ENCODE data around the gene SPDYE16. TPM values are rescaled to one million over a fixed set of nuclear protein-coding genes. Genes with fewer than 3 reads are reported as not detected.
"Not testable (repeated sequence)": the region's sequence is repeated elsewhere in the genome, so short reads cannot be mapped to it uniquely, and the experiment has no call there.

The SPDYE16 gene
- total and polyA plus RNA-seq, 8 donors: 0.26 to 6.4 (median 4.9) TPM; not detected in 1

DNA sequence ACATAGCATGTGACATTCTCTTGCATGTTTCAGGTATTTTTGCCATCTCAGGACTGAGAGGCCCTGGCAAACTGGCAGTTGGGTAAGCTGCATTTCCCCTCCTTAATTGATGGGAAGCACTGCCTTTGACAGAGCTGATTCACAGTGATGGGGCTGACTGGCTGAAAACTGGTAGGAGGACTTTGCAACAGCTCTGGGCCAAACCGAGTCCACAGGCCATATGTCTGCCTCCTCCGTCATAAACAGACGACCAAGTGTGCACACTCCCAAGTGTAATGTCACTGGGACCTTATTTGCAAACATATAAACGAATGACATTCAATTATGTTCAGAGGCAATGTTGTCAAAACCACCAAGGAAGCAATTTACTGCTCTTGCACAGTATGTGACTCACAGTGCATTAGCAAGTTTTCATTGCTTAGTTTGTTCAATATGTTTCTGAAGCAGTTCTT is 27.3 kb upstream of the SPDYE16 start:
- H3K4me3 ChIP-seq; H3K9me3 ChIP-seq; DNase-seq; H3K27me3 ChIP-seq; intact Hi-C loops (cut with DNase I); H3K4me1 ChIP-seq; H3K36me3 ChIP-seq: not testable (repeated sequence)
- ATAC-seq: peak; percentile 54
- H3K27ac ChIP-seq: peak overlapping the region in 1 of 2 donors; percentile 66

DNA sequence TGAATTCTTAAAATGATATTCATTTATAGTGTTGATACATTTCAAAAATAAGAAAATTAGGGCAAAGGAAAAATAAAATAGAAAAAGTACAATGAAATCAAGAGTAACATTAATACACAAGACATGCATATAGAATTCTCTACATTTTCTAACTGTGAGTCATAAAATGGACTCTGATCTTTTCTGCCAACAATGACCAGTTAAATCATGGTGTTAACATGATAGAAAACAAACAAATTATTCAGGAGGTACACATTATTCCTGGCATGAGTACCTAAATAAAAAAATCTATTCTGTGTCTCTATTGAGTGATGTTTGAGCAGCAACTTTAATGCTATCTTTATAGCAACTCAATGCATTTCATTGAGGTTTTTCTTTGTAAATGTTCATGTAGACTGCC is 25.6 kb upstream of the SPDYE16 start:
- H3K27ac ChIP-seq; ATAC-seq; H3K4me3 ChIP-seq; H3K36me3 ChIP-seq; H3K4me1 ChIP-seq; DNase-seq; intact Hi-C loops (cut with DNase I); H3K9me3 ChIP-seq; H3K27me3 ChIP-seq: not testable (repeated sequence)

DNA sequence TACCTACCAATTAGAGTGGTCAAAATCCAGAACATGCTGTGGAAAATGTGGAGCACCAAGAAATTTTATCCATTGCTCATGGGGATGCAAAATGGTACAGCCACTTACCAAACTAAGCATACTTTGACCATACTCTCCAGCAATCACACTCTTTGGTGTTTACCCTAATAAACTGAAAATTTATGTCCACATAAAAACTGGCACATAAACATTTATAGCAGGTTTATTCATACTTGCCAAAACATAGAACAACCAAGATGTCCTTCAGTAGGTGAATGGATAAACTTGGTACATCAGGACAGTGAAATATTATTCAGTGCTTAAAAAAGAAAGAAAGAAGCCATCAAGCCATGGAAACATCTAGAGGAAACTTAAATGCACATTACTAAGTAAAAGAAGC is 24.7 kb upstream of the SPDYE16 start:
- intact Hi-C loops (cut with DNase I); H3K27me3 ChIP-seq; H3K36me3 ChIP-seq; H3K9me3 ChIP-seq; H3K27ac ChIP-seq; H3K4me3 ChIP-seq; DNase-seq; H3K4me1 ChIP-seq; ATAC-seq: not testable (repeated sequence)

DNA sequence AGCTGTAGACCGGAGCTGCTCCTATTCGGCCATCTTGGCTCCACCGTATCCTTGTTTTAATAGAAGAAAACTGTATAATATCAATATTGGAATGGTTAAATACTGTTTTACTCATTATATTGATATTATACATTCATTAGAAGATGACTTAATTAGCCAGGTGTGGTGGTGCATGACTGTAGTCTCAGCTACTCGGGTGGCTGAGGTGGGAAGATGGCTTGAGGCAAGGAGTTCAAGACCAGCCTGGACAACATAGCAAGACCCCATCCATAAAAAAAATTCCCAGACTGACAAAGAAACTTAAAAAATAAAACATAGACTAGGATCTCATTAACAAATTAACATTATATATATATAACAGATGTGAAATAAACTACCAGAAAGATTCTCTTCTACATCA is 24.2 kb upstream of the SPDYE16 start:
- H3K9me3 ChIP-seq; H3K36me3 ChIP-seq; intact Hi-C loops (cut with DNase I); DNase-seq; ATAC-seq; H3K27me3 ChIP-seq; H3K4me3 ChIP-seq; H3K27ac ChIP-seq; H3K4me1 ChIP-seq: not testable (repeated sequence)

DNA sequence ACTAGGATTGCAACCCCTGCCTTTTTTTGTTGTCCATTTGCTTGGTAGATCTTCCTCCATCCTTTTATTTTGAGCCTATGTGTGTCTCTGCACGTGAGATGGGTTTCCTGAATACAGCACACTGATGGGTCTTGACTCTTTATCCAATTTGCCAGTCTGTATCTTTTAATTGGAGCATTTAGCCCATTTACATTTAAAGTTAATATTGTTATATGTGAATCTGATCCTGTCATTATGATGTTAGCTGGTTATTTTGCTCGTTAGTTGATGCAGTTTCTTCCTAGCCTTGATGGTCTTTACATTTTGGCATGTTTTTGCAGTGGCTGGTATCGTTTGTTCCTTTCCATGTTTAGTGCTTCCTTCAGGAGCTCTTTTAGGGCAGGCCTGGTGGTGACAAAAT is 21.9 kb upstream of the SPDYE16 start:
- intact Hi-C loops (cut with DNase I); H3K9me3 ChIP-seq; H3K36me3 ChIP-seq; DNase-seq; H3K27me3 ChIP-seq; H3K27ac ChIP-seq; ATAC-seq; H3K4me3 ChIP-seq; H3K4me1 ChIP-seq: not testable (repeated sequence)

DNA sequence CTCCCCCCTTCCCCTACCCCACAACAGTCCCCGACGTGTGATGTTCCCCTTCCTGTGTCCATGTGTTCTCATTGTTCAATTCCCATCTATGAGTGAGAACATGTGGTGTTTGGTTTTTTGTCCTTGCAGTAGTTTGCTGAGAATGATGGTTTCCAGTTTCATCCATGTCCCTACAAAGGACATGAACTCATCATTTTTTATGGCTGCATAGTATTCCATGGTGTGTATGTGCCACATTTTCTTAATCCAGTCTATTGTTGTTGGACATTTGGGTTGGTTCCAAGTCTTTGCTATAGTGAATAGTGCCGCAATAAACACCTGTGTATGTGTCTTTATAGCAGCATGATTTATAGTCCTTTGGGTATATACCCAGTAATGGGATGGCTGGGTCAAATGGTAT is 18.2 kb upstream of the SPDYE16 start:
- H3K27me3 ChIP-seq; DNase-seq; H3K9me3 ChIP-seq; H3K27ac ChIP-seq; ATAC-seq; H3K4me3 ChIP-seq; intact Hi-C loops (cut with DNase I); H3K4me1 ChIP-seq; H3K36me3 ChIP-seq: not testable (repeated sequence)

DNA sequence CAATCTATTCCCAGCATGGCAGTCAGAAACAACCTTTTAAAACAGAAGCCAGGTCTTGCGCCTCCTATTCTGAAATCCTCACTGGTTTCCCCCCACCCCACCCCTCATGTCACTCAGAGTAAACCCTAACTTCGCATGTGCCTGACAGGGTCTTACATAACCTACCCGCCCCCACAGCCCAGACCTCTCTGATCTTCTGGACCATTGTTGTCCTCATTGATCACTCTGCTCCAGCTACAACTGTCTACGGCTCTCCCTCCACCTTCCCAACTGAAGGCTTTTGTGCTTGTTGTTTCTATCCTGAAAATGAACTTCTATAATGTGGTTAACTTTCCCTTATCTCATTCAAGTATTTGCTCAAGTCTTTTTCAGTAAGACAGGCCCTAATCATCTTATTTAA is 17.1 kb upstream of the SPDYE16 start:
- H3K4me1 ChIP-seq; ATAC-seq; DNase-seq; intact Hi-C loops (cut with DNase I); H3K4me3 ChIP-seq; H3K9me3 ChIP-seq; H3K36me3 ChIP-seq; H3K27me3 ChIP-seq; H3K27ac ChIP-seq: not testable (repeated sequence)

DNA sequence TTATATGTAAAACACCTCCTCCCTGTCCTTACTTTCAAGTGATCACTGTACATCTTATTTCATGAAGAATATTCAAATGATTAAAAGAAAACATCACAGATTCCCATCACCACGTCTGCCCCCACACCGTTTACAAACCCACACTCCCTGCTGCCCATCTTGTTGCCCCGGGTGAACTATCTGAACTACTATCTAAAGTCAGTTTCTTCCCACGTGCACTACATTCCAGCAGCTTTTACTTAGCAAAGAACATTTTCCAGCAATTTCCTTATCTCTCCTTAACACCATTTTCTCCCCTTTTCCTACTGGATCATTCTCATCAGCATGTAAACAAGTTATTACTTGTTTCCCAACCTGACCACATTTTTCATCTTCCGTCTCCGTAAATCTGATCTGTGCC is 16.6 kb upstream of the SPDYE16 start:
- DNase-seq; ATAC-seq; intact Hi-C loops (cut with DNase I); H3K4me1 ChIP-seq; H3K27ac ChIP-seq; H3K9me3 ChIP-seq; H3K4me3 ChIP-seq; H3K36me3 ChIP-seq; H3K27me3 ChIP-seq: not testable (repeated sequence)

DNA sequence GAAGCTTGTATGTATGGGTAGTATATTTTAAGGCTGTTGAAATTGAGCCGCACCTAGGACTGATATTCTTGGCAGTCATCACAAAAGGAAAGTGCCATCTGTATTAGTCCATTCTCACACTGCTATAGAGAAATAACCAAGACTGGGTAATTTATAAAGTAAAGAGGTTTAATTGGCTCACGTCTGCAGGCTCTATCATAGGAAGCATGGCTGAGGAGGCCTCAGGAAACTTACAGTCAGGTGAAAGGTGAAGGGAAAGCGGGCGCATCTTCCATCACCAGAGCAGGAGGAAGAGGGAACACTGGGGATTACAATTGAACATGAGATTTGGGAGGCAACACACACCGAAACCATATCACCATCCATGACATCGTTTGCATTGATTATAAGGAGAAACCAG is 8.9 kb upstream of the SPDYE16 start:
- H3K27ac ChIP-seq; intact Hi-C loops (cut with DNase I); H3K9me3 ChIP-seq; H3K27me3 ChIP-seq; H3K4me3 ChIP-seq; ATAC-seq; H3K36me3 ChIP-seq; H3K4me1 ChIP-seq; DNase-seq: not testable (repeated sequence)

DNA sequence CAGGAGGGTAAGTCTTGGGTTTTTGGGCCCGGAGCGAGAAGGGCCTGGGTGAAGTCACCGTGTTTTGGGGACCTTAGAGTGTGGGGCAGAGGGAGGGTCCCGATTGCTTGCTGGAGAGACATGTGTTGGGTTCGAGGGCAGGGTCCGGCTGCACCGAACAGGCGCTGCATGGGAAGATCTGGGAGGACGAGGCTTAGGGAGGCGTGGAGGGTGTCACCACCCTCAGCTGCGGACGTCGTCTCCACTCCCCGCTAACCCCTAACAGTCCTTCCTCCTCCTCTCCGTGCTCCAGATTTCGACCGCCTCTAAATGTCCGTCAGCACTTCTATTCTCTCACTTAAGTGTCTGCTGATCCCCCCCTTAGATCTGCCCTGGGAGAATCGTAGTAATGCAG is 6.8 kb upstream of the SPDYE16 start:
- peak overlapping the region; percentile 89 to 90 for H3K27ac ChIP-seq
- H3K4me3 ChIP-seq: peak overlapping the region; percentile 90 to 94
- DNase-seq: peak in 1 of 4 donors; percentile 33
- peak; percentile 7 for ATAC-seq
- H3K27me3 ChIP-seq; H3K4me1 ChIP-seq; intact Hi-C loops (cut with DNase I); H3K9me3 ChIP-seq; H3K36me3 ChIP-seq: not testable (repeated sequence)

DNA sequence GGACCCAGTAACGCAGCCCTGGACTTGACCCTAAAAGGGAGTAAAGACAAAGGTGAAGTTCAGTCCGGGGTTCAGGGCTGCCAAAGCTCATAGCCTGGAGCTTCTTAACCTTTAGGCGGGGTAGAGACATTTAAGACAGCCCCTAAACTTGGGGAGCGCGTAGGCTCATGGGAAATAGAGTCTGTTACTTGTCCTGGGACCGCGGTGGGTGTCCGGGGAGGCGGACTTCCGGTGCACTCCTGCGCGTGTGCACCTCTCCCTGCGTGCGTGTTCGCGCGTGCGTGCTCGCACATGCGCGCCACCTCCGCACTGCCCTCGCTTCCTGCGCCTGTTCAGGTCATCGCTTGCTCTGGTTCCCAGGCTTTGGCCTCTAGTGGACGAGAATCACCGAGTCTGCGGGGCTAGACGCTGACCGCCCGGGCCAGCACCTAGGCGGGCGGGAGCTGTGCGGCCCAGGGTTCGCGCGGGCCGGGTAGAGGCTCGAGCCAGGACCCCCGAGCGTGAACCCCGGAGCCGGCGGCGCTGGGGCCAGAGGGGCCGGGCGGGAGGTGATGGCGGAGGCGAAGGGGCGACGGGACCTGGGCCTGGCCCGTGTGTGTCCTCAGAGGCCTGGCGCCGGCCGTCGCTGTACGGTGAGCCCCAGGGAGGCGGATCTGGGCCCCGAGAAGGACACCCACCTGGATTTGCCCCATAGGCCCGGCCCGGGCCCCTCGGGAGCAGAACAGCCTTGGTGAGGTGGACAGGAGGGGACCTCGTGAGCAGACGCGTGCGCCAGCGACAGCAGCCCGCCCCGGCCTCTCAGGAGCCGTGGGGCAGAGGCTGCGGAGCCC is 6.1 kb upstream of the SPDYE16 start:
- H3K27me3 ChIP-seq; H3K9me3 ChIP-seq; intact Hi-C loops (cut with DNase I); H3K36me3 ChIP-seq; H3K4me1 ChIP-seq: not testable (repeated sequence)
- DNase-seq (peak; percentile 81 to 94 (median 90)), ATAC-seq (peak; percentile 100)
- H3K27ac ChIP-seq: peak overlapping the region; percentile 89 to 90
- H3K4me3 ChIP-seq: peak overlapping the region; percentile 90 to 94

DNA sequence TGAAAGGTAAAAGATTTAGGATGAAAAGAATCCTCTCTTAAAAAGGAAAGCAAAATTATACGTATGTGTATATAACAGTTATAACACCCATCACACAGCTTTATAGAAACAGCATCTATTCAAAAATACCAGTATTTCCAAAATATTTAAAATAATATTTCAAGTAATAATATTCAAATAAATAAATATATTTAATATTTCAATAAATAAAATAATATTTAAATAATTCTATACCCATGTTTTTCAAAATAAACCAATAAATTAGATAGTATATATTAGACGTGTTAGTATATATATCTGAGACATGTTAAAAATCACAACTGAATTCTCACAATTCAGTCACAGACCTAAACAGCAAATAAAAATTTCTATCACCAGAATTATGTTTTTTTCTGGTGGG is 11.5 kb downstream of the SPDYE16 start:
- ATAC-seq; H3K4me1 ChIP-seq; H3K4me3 ChIP-seq; intact Hi-C loops (cut with DNase I); H3K9me3 ChIP-seq; DNase-seq; H3K27me3 ChIP-seq; H3K36me3 ChIP-seq; H3K27ac ChIP-seq: not testable (repeated sequence)

DNA sequence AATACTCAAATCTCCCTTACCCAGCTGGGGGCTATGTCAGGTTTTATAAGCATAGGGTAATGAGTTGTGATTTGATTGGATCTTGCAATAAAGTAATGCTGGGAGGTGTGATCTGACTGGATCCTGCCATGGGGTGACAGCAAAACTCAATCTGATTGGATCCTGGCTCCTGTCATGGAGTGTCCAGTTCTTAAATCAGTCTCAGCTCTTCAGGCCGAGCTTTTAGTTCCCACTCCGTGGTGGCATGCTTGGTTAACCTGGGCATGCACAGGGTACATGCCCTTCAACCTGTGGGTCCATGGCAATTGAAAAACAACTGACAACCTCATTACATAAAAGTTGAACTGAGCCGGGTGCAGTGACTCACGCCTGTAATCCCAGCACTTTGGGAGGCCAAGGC is 16.9 kb downstream of the SPDYE16 start:
- DNase-seq; intact Hi-C loops (cut with DNase I); H3K9me3 ChIP-seq; H3K27me3 ChIP-seq; H3K27ac ChIP-seq; H3K4me1 ChIP-seq; H3K36me3 ChIP-seq; ATAC-seq; H3K4me3 ChIP-seq: not testable (repeated sequence)

DNA sequence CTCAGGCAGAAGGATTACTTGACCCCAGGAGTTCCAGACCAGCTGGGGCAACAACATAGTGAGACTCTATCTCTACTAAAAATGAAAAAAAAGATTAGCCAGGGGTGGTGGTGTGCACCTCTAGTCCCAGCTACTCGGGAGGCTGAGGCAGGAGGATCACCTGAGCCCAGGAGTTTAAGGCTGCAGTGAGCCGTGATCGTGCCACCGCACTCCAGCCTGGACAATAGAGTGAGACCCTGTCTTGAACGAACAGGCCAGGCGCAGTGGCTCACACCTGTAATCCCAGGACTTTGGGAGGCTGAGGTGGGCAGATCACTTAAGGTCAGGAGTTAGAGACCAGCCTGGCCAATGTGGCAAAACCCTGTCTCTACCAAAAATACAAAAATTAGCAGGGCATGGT is 26.2 kb downstream of the SPDYE16 start:
- H3K27ac ChIP-seq; ATAC-seq; H3K27me3 ChIP-seq; H3K4me1 ChIP-seq; H3K9me3 ChIP-seq; H3K4me3 ChIP-seq; intact Hi-C loops (cut with DNase I); H3K36me3 ChIP-seq: not testable (repeated sequence)
- DNase-seq: peak in 1 of 4 donors; percentile 16
